MV-4-11 (cell line): ENCODE measurements around the gene SHMT1.
A peak's percentile ranks its signal among the peaks of the same experiment; 100 is the strongest.
"Not testable (repeated sequence)": the region's sequence is repeated elsewhere in the genome, so short reads cannot be mapped to it uniquely, and the experiment has no call there.

Experiments
- DNase-seq: peaks from one replicate; lab custom pipeline; 2025; lab: John Stamatoyannopoulos, UW

The SHMT1 gene

DNA sequence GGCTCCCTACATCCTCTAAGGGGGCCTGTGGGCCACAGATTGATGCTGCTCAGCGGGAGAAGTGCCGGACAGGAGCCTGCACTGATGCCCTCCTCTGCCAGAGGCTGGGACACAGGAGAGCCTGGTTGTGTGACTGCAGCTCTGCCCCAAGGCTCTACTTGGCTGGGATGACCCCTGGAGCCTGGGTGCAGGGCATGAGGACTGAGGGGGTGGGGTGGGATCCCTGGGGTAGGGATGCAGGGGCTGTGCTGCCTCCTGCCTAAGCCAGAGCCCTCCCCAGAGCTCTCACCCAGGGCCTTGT lies 14.8 kb upstream of the SHMT1 start:
- no peak for DNase-seq

DNA sequence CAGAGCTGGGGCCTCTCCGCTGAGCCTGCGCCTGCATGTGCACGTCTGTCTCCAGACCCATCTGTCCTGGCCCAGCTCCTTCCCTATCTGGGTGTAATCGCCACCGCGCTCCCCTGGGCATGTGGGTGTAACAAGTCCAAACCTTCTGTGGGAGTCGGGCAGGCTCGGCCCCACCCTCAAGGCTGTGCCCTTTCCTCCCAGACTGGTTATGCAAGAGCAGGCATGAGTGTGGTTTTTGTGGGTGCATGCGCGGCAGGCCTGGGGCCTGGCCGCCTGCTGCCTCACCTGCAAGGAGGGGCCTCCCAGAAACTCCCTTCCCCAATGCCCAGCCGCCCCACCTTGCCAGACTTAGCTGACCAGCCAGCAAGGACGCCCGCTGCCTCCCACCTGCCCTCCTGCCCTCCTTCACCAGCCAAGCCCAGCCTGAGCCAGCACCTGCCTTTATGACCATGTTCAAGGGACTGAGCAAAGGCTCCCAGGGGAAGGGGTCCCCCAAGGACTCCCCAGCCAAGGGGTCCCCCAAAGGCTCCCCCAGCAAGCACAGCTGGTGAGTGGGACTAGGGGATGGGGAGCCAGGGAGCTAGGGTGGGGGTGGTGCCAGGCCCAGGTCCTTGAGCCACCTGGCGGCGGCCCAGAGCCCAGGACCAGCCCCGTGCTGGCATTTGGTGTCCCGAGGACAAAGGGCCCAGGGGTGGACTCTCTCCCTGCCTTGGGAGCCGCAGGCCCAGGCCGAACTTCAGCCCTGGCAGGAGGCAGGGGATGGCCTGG lies 14.3 kb upstream of the SHMT1 start, which contains the start of gene EVPLL:
Gene EVPLL, plus strand, starts transcription at position 342 of the 768 bp plus-strand sequence. CDS start 3,160 bp downstream, outside the sequence.
- peak; percentile 92 for DNase-seq

DNA sequence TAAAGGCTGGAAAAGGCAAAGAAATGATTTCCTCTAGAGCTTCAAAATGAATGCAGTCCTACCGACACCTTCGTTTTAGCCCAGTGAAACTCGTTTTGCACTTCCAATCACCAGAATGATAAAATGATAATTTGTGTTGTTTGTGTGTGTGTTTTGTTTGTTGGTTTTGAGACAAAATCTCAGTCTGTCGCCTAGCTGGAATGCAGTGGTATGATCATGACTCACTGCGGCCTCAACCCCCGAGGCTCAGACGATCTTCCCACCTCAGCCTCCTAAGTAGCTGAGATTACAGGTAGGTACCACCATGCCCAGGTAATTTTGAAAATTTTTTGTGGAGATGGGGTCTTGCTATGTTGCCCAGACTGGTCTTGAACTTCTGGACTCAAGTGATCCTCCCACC lies 10.9 kb upstream of the SHMT1 start:
- no peak for DNase-seq

DNA sequence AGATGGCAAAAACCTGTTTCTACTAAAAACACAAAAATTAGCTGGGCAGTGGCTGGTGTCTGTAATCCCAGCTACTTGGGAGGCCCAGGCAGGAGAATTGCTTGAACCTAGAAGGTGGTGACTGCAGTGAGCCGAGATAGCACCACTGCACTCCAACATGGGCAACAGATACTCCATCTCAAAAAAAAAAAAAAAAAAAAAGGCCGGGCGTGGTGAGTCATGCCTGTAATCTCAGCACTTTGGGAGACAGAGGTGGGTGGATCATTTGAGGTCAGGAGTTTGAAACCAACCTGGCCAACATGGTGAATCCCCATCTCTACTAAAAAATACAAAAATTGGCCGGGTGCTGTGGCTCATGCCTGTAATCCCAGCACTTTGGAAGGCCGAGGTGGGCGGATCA lies 9.8 kb upstream of the SHMT1 start:
- not testable (repeated sequence) for DNase-seq

DNA sequence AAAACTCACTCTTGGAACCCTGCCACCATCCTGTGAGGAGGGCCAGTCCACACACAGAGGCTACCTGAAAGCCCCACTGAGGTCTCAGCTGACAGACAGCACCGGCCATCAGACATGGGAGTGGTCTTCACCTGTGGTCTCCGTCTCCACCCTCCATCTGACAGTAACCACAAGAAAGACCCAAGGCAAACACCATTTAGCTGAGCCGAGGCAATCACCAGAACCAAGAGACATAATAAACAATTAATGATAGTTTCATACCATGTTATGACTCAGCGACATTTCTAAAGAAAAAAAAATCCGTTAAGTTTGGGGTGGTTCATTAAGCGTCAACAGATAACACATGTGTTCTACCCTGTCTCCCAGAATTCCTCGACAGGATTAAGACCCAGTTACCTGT lies 8.1 kb upstream of the SHMT1 start:
- no peak for DNase-seq

DNA sequence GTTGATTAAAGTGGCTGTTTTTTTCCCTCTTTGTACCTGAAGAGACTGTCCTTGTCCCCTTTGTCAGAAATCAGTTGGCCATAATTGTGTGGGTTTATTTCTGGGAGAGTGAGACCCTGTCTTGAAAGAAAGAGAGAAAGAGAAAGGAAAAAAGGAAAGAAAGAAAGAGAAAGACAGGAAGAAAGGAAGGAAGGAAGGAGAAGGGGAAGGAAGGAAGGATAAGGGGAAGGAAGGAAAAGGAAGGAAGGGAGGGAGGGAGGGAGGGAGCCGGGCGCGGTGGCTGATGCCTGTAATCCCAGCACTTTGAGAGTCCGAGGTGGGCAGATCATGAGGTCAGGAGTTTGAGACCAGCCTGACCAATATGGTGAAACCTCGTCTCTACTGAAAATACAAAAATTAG lies 7.4 kb upstream of the SHMT1 start:
- no peak for DNase-seq

DNA sequence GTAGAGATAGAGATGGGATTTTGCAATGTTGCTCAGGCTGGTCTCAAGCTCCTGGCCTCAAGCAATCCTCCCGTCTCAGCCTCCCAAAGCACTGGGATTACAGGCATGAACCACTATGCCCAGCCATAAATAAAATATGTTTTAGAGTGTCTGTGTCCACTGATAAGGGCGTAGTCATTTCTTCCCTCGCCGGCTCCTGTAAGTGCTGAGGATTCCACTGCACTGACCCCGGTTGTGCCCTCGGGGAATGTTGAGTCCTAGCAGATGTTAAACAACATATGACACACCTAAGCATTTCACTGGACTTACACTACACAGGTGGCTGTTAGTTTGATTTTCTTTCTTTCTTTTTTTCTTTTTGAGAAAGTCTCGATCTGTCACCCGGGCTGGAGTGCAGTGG lies 5.6 kb upstream of the SHMT1 start:
- DNase-seq, result no peak

DNA sequence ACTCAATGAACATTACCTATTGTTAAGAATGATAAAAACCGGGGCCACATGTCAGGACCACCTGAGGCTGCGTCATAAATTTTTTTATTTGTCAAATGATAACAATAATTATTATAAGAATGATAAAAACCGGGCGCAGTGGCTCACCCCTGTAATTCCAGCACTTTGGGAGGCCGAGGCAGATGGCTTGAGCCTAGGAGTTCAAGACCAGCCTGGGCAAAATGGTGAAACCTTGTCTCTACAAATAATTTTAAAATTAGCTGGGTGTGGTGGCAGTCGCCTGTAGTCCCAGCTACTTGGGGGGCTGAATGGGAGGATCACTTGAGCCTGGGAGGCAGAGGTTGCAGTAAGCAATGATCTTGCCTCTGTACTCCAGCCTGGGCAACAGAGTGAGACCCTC lies 816 bp upstream of the SHMT1 start:
- no peak for DNase-seq

DNA sequence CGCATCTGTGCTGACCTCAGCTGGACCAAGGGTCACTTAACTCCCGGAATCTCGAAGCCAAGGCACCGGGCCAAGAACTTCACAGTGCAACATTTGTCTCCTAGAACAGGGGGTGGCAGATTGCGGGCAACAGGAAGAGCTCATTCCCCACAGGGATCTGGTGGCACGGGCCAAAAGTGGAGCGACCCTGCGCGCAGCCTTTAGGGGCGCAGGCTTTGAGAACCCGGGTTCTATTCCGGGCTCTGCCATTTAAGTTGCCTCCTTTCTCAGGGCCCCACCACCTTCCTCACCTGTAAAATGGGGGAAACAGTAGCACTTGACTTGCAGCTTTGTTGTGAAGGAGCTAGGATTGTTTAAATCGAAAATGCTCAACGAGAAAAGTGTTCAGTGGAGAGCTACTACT lies 651 bp downstream of the SHMT1 start:
- DNase-seq, result no peak

DNA sequence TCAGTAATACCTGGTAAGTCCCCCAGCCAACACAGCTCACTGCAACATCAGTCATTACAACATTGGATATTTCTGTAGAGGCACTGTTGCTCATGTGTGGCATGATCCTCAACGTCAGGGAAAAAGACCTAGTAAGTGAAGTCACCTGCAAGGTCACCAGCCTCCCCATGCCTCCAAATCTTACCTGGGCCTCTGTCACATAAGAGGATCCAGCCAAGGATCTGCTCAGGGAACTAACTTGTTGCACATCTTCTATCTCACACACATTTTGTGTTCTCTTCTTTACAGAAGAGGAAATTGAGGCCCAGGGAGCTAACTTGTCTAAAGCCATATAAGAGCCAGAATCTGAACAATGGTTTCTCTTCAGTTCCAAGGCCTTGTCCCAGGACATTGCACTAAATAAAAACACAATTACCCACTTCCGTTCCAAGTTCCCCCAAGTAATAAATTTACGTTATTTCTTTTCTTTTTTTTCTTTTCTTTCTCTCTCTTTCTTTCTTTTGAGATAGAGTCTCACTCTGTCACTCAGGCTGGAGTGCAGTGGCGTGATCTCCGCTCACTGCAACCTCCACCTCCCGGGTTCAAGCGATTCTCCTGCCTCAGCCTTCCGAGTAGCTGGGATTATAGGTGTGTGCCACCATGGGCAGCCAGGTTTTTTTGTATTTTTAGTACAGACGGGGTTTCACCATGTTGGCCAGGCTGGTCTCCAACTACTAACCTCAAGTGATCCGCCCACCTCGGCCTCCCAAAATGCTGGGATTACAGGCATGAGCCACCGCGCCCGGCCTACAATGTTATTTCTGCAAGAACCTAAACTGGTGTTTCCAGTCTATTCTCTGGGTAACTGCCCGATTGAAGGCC lies 1.3 kb downstream of the SHMT1 start:
- no peak for DNase-seq

DNA sequence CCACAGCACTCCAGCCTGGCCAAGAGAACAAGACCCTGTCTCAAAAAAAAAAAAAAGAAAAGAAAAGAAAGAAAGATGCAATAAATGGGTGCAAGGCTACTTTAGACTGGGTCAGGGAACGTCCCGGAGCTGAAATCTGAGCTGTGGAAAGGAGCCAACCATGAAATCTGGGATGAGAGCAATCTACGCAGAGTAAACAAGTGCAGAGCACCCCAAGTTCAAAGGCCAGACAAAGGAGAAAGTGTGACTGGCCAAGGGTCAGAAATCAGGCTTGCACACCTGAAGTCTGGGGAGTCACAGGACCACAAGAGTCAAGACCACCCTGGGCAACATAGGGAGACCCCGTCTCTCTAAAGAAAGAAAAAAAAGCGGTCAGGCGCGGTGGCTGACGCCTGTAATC lies 2.8 kb downstream of the SHMT1 start:
- DNase-seq, result no peak

DNA sequence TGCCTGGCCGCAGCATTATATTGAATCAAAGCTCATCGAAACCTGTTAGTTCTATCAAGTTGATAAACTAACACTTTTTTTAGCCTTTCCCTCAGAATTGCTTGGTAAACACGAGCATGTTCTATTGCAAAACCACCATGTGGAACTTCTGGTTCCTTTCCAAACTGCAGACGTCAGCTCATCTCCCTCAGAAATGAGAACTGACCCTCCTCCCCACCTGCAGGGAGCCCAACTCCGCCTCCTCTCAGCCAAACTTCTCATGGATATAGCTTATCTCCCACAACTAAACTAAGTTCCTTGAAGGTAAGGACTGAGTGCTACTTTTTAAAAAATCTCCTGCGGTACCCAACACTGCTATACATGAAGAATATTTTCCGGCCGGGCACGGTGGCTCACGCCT lies 6.7 kb downstream of the SHMT1 start:
- peak; percentile 58 for DNase-seq

DNA sequence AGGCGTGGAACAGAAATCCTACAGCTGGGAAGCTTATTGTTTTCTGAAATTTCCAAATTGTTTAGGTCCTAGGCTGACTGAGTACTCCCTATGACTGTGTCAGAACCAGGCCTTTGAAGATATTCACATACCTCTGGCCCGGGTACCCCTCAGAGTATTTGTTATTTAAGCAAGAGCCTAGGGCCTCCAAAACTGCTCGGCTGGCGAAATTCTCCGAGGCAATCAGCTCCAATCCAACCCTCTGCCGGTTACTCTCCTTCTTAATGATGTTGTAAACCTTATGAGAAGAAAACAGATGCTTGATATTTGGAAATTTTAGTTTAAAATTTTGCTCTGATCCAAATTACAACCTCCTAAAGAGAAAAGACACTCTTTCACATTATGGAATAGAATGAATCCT lies 9.8 kb downstream of the SHMT1 start:
- DNase-seq, result no peak

DNA sequence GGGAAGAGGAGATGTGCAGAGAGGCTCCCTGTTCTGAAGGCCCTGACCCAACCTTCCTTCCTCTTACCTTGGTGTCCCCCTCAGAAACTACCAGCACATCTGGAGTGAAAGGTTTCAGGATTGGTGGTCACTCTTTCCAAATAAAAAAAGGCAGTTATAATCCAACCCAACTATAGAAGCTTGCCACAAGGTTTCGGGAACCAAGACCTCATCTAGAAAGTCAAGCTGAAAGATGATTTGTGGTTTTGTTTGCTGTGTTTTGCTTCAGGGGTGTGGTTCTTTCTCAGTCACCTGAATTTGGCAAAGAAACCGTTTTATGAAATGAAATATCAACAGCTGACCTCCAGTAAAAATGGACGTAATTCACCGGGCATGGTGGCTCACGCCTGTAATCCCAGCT lies 19.3 kb downstream of the SHMT1 start:
- no peak for DNase-seq

DNA sequence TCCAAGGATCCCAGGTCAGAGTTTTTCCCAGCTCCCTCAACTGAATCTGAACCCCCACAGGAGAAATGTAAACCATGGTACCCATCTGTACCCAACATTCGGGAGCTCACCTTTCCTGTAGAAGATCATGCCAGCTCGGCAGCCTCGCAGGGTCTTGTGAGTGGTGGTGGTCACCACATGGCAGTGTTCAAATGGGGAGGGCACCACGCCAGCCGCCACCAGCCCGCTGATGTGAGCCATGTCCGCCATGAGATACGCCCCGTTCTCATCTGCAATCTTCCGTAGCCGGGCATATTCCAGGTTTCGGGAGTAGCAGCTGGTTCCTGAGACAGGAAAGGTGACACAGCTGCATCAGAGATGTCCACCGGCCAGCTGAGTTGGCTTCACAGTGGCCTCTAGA lies 23.4 kb downstream of the SHMT1 start:
- DNase-seq, result no peak

DNA sequence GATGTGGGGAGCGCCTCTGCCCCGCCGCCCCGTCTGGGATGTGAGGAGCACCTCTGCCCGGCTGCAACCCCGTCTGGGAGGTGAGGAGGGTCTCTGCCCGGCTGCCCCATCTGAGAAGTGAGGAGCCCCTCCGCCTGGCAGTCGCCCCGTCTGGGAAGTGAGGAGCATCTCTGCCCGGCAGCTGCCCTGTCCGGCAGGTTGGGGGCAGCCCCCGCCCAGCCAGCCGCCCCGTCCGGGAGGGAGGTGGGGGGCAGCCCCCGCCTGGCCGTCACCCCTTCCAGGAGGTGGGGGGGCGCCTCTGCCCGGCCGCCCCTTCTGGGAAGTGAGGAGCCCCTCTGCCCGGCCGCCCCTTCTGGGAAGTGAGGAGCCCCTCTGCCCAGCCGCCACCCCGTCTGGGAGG lies 25.2 kb downstream of the SHMT1 start:
- DNase-seq, result not testable (repeated sequence)

DNA sequence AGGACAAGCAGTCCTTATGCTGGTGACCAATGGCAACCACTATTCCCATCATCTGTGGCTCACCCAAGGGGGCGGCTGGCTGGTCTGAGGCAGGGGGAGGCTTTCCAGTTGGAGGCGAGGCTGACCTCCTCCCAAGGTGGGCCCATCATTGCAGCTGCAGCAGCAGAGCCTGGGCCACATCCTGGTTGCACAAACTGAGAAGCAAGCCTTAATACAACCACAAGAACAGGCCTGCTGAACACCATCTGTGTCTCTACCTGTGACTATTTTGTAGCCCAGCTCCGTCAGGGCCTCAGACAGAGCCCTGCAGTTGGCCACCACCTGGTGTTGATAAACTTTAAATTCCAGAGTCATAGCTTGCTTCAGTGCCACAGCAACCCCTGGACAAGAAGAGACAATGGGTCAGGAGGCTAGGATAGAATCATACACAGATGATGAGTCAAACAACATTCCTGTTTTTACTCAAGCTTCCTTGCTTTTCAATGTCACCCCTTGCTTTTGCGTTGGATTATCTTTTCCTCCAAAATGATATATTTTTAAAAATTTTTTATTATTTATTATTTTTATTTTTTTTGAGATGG lies 30.4 kb downstream of the SHMT1 start:
- no peak for DNase-seq

DNA sequence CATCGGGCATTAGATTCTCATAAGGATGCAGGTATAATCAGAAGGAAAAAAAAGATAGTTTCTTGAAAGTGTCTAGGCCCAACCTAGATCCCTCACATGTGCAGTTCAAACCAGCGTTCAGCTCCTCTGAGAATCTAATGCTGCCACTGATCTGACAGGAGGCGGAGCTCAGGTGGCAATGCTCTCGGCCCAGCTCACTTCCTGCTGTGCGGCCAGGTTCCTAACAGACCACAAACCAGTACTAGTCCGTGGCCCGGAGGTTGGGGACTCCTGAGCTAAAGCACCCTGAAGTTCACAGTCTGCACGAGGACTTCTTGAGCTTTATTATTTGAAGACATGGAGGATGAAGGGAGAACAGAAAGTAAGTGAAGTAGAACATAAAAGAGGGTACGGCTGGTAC lies 31.5 kb downstream of the SHMT1 start:
- no peak for DNase-seq

DNA sequence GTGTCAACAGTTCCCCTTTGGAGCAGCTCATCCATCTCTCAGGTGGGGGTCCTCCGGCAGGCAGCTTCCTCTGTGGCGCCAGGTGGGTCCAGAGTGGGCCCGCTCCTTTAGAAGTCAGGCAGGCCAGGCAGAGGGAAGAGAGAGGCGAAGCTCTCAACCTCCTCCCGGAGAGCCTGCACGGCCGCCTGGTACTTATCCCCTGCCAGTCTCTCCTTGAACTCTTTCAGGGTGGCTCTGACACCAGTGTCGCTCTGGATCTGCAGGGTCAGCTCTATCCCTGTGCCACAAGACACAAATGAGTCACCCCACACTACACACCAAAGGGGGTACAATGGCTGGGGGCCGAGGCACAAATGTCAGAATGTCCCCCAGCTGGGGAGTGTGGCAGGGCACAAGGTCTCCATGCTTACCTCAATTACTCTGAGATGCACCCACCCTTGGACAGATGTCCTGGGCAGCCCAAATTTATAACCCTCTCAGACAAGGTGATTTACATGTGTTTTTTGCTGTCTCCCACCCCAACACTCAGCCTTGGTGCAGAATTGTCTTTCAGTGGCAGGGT lies 34.6 kb downstream of the SHMT1 start:
- DNase-seq, result no peak

DNA sequence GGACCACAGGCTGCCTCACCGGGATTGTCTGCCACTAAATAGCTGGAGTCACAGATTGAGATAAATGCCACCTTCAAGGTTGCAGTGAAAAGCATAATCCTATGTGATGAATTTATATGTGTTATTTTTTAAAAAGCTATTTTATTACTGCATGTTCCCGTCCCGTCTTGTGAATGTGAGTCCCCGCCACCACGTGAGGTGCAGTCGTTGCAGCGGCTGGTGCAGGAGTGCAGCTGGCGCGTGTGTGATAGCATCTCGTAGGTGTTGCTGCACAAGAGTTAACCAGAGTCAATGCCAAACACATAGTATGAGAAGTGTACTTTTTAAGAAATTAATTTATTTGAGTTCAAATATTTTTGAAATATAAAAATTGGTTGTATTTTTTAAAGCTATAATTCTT lies 35.8 kb downstream of the SHMT1 start:
- DNase-seq, result no peak

DNA sequence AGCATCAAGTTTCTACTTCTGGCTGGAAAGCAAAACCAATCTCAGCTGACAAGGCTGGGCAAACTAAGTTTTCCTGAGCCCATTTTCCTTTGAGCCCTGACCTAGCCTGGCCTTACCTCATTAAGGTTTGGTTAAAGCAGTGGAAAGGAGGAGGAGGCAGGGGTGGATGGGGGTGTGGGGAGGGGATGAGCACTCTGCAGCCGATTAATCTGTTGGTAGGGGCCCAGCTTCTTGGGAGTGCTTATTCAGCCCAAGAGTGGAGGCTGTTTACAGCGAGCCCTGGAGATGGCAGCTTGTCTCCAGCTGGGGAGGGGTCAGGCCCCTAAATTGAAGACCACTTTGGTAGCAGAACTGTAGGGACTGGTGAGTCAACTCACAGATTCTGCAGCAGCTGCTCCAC lies 36.3 kb downstream of the SHMT1 start:
- no peak for DNase-seq

DNA sequence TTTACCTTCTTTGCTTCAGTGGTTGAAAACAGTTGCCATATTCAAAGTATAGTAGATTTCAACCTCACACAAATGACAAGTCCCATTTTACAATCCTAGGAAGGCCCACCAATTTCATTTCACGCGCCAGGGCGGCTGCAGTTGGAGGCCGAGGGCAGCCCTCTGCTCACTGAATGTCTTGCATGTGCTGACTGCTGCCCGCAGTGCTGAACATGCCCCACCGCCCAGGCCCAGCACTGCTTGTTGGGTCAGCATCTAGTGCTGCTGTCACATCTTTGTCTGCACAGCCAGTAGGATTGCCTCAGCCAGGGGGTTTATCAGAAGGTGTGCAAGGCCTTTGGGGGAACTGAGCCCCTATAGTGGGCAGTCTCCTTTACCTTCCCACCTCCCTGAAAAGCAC lies 36.8 kb downstream of the SHMT1 start:
- DNase-seq, result no peak

DNA sequence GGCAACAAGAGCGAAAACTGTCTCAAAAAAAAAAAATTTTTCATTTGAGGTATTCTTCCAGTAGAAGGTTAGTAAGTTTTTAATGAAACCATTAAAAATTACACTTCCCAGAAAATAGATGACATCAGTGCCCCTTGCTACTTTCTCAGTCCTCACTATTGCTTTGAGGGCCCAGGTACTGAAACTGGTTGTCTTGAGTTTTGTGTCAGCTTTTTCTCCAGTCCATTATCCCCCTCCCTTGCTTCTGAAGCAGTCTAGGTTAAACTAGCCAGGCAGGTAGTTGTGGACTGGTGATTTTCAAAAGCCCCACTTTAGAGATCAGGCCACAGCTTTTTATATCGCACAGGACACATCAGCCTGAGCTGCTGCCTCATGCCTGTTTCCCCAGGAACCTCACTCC lies 37.3 kb downstream of the SHMT1 start:
- DNase-seq, result no peak
